Neural cell (in vitro differentiated cells): Measurements from ENCODE around the gene CIAPIN1. TPM values are rescaled to one million over a fixed set of nuclear protein-coding genes. Genes with fewer than 3 reads are reported as not detected.
"Not testable (repeated sequence)": the region's sequence is repeated elsewhere in the genome, so short reads cannot be mapped to it uniquely, and the experiment has no call there.

Source experiments
- H2AFZ ChIP-seq: fragments of 200-600, 300-800 bp; sonication (generic), shearing (Covaris generic); 2 replicates; pipeline ENCODE4 v1.6.0; 2014; ENCODE audit warnings: low read depth, mild to moderate bottlenecking, antibody characterized with exemption, low read length, moderate library complexity
- H3F3A ChIP-seq: fragments of 200-600 bp; shearing (Covaris generic); 2 replicates; pipeline ENCODE4 v1.6.1; 2016; ENCODE audit warnings: mild to moderate bottlenecking, moderate library complexity, mixed read lengths, antibody characterized with exemption, low read length; ENCODE audit not compliant: insufficient read depth, poor library complexity, severe bottlenecking
- H3K27ac ChIP-seq: fragments of 200-600, 300-800 bp; sonication (generic), shearing (Covaris generic); 2 replicates; pipeline ENCODE4 v1.5.1; 2014; ENCODE audit warnings: mild to moderate bottlenecking, low read length, moderate library complexity
- H3K27me3 ChIP-seq: fragments of 300-800, 200-600 bp; sonication (generic), shearing (Covaris generic); 2 replicates; pipeline ENCODE4 v1.6.0; 2014; ENCODE audit warnings: mild to moderate bottlenecking, low read depth, low read length, moderate library complexity; ENCODE audit not compliant: insufficient read depth
- H3K36me3 ChIP-seq: fragments of 300-800, 200-600 bp; sonication (generic), shearing (Covaris generic); 2 replicates; pipeline ENCODE4 v1.5.1; 2014; ENCODE audit warnings: mild to moderate bottlenecking, antibody characterized with exemption, low read length, moderate library complexity; ENCODE audit not compliant: insufficient read depth
- H3K4me2 ChIP-seq: fragments of 300-800, 200-600 bp; sonication (generic), shearing (Covaris generic); 2 replicates; pipeline ENCODE4 v1.6.0; 2014; ENCODE audit warnings: mild to moderate bottlenecking, low read length
- H3K4me3 ChIP-seq: fragments of 300-800, 200-600 bp; sonication (generic), shearing (Covaris generic); 2 replicates; pipeline ENCODE4 v1.5.1; 2014; ENCODE audit warnings: mild to moderate bottlenecking, low read length, moderate library complexity
- H3K79me2 ChIP-seq: fragments of 200-600 bp; shearing (Covaris generic); replicated peaks from 2 replicates; pipeline ENCODE4 v1.6.0; 2014; ENCODE audit warnings: mild to moderate bottlenecking, low read length, moderate library complexity; ENCODE audit not compliant: insufficient read depth
- H3K9ac ChIP-seq: fragments of 300-800, 200-600 bp; sonication (generic), shearing (Covaris generic); 2 replicates; pipeline ENCODE4 v1.6.1; 2016; ENCODE audit warnings: mild to moderate bottlenecking, low read length, mixed read lengths
- H3K9me2 ChIP-seq: fragments of 200-600 bp; shearing (Covaris generic); 2 replicates; pipeline ENCODE4 v1.6.1; 2016; ENCODE audit warnings: mild to moderate bottlenecking, low read length, mixed read lengths; ENCODE audit not compliant: insufficient read depth
- H3K9me3 ChIP-seq: fragments of 200-600, 300-800 bp; sonication (generic), shearing (Covaris generic); 2 replicates; pipeline ENCODE4 v1.6.1; 2016; ENCODE audit warnings: mild to moderate bottlenecking, mixed run types, low read length, moderate library complexity, mixed read lengths
- H4K20me1 ChIP-seq: fragments of 200-600 bp; shearing (Covaris generic); 2 replicates; pipeline ENCODE4 v1.6.1; 2016; ENCODE audit warnings: mild to moderate bottlenecking, mixed run types; ENCODE audit not compliant: insufficient read depth
- EP300 ChIP-seq: fragments of 450-650 bp; conservative IDR thresholded peaks from 2 replicates; pipeline ENCODE4 v1.6.1; 2014; ENCODE audit warnings: antibody characterized with exemption, mild to moderate bottlenecking, moderate library complexity; ENCODE audit not compliant: poor library complexity, severe bottlenecking
- EZH2 ChIP-seq: fragments of 200-600, 300-800 bp; shearing (Covaris generic), sonication (generic); IDR thresholded peaks from 2 replicates; pipeline ENCODE4 v1.6.1; 2014; ENCODE audit warnings: antibody characterized with exemption, low read length, borderline replicate concordance, mild to moderate bottlenecking; ENCODE audit not compliant: insufficient read depth, poor library complexity, severe bottlenecking
- MXI1 ChIP-seq: fragments of 450-650 bp; conservative IDR thresholded peaks from 2 replicates; pipeline ENCODE4 v1.6.1; 2014; ENCODE audit warnings: antibody characterized with exemption, mild to moderate bottlenecking; ENCODE audit not compliant: poor library complexity, severe bottlenecking
- POLR2AphosphoS5 ChIP-seq: IDR thresholded peaks from 2 replicates; pipeline ENCODE4 v1.6.1; 2012
- RAD21 ChIP-seq: fragments of 450-650 bp; conservative IDR thresholded peaks from 2 replicates; pipeline ENCODE4 v1.6.1; 2014; ENCODE audit warnings: antibody characterized with exemption, mild to moderate bottlenecking, moderate library complexity
- REST ChIP-seq: IDR thresholded peaks from 2 replicates; pipeline ENCODE4 v1.6.1; 2012; ENCODE audit warnings: borderline replicate concordance
- SMC3 ChIP-seq: fragments of 450-650 bp; conservative IDR thresholded peaks from 2 replicates; pipeline ENCODE4 v1.6.1; 2014; ENCODE audit warnings: antibody characterized with exemption, mild to moderate bottlenecking, moderate library complexity; ENCODE audit not compliant: poor library complexity
- TAF1 ChIP-seq: IDR thresholded peaks from 2 replicates; pipeline ENCODE4 v1.6.1; 2012; ENCODE audit warnings: low read depth
- polyA plus RNA-seq: library from polyadenylated mRNA; depleted of rRNA; stranded (reverse); fragments of >200 nt; gene quantifications from 2 replicates; pipeline ENCODE4 v1.2.3, GENCODE V29; 2014
- TF ChIP-seq, protein P1 (sequence below): fragments of 450-650 bp; IDR thresholded peaks from 2 replicates; pipeline ENCODE4 v1.5.1; 2014; ENCODE audit warnings: antibody characterized with exemption, mild to moderate bottlenecking, moderate library complexity; ENCODE audit not compliant: poor library complexity, severe bottlenecking

Gene CIAPIN1
- polyA plus RNA-seq, 1 donor from 2014 or later = 117 TPM

GRCh38 chr16:57401943-57402640 lies 45.1 kb downstream of the CIAPIN1 start:
- no peaks in the 10 kb centered on the region for H3K9me2 ChIP-seq
- no peaks in the 10 kb centered on the region for H4K20me1 ChIP-seq
- H3K9me3 ChIP-seq = no peaks in the 10 kb centered on the region
- H3K36me3 ChIP-seq = no peaks in the 10 kb centered on the region
- no peak overlapping the region for H3K27ac ChIP-seq
- no peaks in the 10 kb centered on the region for H3K27me3 ChIP-seq
- no peak overlapping the region for H2AFZ ChIP-seq
- H3K4me2 ChIP-seq = no peak overlapping the region
- TF ChIP-seq POLR2AphosphoS5 = no peak
- TF ChIP-seq TAF1 = no peak
- TF ChIP-seq REST = no peak
- no peak for TF ChIP-seq SMC3
- TF ChIP-seq, protein P1, sequence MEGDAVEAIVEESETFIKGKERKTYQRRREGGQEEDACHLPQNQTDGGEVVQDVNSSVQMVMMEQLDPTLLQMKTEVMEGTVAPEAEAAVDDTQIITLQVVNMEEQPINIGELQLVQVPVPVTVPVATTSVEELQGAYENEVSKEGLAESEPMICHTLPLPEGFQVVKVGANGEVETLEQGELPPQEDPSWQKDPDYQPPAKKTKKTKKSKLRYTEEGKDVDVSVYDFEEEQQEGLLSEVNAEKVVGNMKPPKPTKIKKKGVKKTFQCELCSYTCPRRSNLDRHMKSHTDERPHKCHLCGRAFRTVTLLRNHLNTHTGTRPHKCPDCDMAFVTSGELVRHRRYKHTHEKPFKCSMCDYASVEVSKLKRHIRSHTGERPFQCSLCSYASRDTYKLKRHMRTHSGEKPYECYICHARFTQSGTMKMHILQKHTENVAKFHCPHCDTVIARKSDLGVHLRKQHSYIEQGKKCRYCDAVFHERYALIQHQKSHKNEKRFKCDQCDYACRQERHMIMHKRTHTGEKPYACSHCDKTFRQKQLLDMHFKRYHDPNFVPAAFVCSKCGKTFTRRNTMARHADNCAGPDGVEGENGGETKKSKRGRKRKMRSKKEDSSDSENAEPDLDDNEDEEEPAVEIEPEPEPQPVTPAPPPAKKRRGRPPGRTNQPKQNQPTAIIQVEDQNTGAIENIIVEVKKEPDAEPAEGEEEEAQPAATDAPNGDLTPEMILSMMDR = no peak
- TF ChIP-seq RAD21 = no peak
- no peak for TF ChIP-seq EP300
- no peak for TF ChIP-seq MXI1
- no peak for TF ChIP-seq EZH2
- H3K79me2 ChIP-seq = no peaks in the 10 kb centered on the region
- no peak overlapping the region for H3K4me3 ChIP-seq
- H3K9ac ChIP-seq = no peak overlapping the region
- no peaks in the 10 kb centered on the region for H3F3A ChIP-seq

GRCh38 chr16:57397493-57397892 lies 49.7 kb downstream of the CIAPIN1 start:
- not testable (repeated sequence) for H4K20me1 ChIP-seq, H3K27ac ChIP-seq, H3K27me3 ChIP-seq, H3K4me3 ChIP-seq, H3F3A ChIP-seq, H3K9me2 ChIP-seq, H3K9me3 ChIP-seq, H3K79me2 ChIP-seq, H3K36me3 ChIP-seq, H2AFZ ChIP-seq, H3K9ac ChIP-seq, H3K4me2 ChIP-seq
